ENCODE measurements around the gene CDKAL1.

CDKAL1 gene

DNA sequence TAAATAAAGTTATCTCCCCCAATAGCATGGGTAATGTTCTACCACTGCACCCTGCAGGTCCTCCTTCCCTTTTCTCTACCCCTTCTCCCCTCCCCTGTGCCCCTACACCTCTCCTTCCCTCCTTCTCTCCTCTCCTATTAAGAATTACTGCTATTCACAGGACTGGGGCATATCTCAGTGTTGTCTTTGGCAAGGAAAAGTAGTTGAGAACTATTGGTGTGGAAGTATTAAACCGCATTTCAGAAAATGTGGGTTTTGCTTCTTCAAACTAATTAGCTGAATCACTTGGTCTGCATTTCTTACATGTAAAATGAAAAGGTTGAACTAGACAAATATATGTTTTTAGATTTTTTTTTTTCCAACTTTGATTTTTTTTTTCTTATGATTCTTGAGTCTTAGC is 296.3 kb downstream of the CDKAL1 start:
- TF ChIP-seq RAD21 (IDR thresholded peaks at IDR 0.05; ENCODE audit: low read depth) (no peak), YY1 (IDR thresholded peaks at IDR 0.05; ENCODE audit: low read depth) (no peak), TCF12 (IDR thresholded peaks at IDR 0.05; ENCODE audit: low read depth) (no peak), NFIC (IDR thresholded peaks at IDR 0.05) (no peak), TEAD4 (IDR thresholded peaks at IDR 0.05) (no peak), ZBTB7A (IDR thresholded peaks at IDR 0.05; ENCODE audit: low read depth) (no peak)
- TF ChIP-seq, protein P1, sequence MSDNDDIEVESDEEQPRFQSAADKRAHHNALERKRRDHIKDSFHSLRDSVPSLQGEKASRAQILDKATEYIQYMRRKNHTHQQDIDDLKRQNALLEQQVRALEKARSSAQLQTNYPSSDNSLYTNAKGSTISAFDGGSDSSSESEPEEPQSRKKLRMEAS (IDR thresholded peaks at IDR 0.05): no peak
- TF ChIP-seq, protein P2, sequence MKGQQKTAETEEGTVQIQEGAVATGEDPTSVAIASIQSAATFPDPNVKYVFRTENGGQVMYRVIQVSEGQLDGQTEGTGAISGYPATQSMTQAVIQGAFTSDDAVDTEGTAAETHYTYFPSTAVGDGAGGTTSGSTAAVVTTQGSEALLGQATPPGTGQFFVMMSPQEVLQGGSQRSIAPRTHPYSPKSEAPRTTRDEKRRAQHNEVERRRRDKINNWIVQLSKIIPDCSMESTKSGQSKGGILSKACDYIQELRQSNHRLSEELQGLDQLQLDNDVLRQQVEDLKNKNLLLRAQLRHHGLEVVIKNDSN (IDR thresholded peaks at IDR 0.05): no peak

DNA sequence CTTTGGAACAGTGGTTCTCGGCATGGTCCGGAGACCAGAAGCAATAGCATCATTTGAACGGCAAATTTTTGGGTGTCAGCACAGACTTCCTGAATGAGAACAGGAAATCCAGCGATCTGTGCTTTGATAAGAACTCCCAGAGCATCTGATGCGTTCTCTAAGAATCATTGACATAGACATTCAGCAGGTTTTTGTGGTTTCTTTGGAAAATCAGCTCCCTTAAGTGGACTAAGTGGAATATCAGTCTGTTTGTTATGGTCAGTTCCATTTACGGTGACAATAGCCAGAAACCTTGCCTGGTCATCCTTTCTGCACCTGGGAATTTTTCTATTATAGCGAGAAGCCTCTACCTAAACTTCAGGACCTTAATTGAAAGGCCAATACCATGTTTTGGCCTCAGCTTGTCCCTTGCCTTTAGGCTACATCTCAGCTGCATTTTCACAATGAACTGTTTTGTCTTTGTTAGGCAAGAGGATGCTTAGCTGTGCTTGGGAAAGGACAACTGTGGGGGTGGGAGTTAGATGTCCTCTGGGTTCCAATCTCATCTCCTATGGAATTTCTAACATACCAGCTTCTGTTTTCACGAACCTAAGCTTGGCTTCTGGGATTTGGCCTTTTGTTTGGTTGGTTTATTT is 299.7 kb downstream of the CDKAL1 start:
- no peak for TF ChIP-seq CREB1 (IDR thresholded peaks at IDR 0.05; ENCODE audit: low read depth)
- TF ChIP-seq EGR1 (IDR thresholded peaks at IDR 0.05): no peak
- no peak for TF ChIP-seq ZBTB7A (IDR thresholded peaks at IDR 0.05; ENCODE audit: low read depth)
- no peak for TF ChIP-seq EP300 (IDR thresholded peaks at IDR 0.05; ENCODE audit: borderline replicate concordance)
- TF ChIP-seq TCF12 (IDR thresholded peaks at IDR 0.05; ENCODE audit: low read depth): no peak
- no peak for TF ChIP-seq YY1 (IDR thresholded peaks at IDR 0.05; ENCODE audit: low read depth)
- no peak for TF ChIP-seq TEAD4 (IDR thresholded peaks at IDR 0.05)
- TF ChIP-seq TAF1 (IDR thresholded peaks at IDR 0.05; ENCODE audit: low read depth): no peak

DNA sequence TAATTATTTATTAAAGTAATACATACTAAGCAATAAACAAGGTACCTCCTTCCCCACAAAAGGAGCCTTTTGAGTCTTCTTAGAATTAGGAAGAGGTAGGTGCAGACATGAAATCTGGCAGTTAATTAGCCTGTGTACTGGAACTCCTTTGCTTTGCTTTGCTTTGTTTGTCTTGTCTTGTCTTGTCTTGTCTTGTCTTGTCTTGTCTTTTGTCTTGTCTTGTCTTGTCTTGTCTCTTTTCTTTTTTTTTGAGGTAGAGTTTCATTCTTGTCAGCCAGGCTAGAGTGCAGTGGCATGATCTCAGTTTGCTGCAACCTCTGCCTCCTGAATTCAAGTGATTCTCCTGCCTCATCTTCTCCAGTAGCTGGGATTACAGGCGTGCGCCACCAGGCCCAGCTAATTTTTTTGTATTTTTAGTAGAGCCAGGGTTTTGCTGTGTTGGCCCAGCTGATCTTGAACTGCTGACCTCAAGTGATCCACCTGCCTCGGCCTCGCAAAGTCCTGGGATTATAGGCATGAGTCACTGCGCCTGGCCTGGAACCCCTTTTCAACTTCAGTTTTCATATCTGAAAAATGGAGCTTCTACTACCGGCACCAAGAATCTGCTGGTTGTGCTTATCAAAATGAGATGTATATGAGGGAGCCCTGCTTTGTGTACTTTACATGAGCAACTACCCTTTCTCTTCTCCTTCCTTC is 301.2 kb downstream of the CDKAL1 start:
- TF ChIP-seq, protein P2 (IDR thresholded peaks at IDR 0.05): no peak
- TF ChIP-seq NFIC (IDR thresholded peaks at IDR 0.05): no peak
- TF ChIP-seq EP300 (IDR thresholded peaks at IDR 0.05; ENCODE audit: borderline replicate concordance): no peak
- TF ChIP-seq FOXM1 (IDR thresholded peaks at IDR 0.05; ENCODE audit: borderline replicate concordance, low read depth): no peak
- TF ChIP-seq TCF12 (IDR thresholded peaks at IDR 0.05; ENCODE audit: low read depth): no peak
- TF ChIP-seq RAD21 (IDR thresholded peaks at IDR 0.05; ENCODE audit: low read depth): no peak
- TF ChIP-seq YY1 (IDR thresholded peaks at IDR 0.05; ENCODE audit: low read depth): no peak
- no peak for TF ChIP-seq CREB1 (IDR thresholded peaks at IDR 0.05; ENCODE audit: low read depth)
- no peak for TF ChIP-seq CEBPB (IDR thresholded peaks at IDR 0.05)
- TF ChIP-seq TEAD4 (IDR thresholded peaks at IDR 0.05): no peak
- TF ChIP-seq, protein P3, sequence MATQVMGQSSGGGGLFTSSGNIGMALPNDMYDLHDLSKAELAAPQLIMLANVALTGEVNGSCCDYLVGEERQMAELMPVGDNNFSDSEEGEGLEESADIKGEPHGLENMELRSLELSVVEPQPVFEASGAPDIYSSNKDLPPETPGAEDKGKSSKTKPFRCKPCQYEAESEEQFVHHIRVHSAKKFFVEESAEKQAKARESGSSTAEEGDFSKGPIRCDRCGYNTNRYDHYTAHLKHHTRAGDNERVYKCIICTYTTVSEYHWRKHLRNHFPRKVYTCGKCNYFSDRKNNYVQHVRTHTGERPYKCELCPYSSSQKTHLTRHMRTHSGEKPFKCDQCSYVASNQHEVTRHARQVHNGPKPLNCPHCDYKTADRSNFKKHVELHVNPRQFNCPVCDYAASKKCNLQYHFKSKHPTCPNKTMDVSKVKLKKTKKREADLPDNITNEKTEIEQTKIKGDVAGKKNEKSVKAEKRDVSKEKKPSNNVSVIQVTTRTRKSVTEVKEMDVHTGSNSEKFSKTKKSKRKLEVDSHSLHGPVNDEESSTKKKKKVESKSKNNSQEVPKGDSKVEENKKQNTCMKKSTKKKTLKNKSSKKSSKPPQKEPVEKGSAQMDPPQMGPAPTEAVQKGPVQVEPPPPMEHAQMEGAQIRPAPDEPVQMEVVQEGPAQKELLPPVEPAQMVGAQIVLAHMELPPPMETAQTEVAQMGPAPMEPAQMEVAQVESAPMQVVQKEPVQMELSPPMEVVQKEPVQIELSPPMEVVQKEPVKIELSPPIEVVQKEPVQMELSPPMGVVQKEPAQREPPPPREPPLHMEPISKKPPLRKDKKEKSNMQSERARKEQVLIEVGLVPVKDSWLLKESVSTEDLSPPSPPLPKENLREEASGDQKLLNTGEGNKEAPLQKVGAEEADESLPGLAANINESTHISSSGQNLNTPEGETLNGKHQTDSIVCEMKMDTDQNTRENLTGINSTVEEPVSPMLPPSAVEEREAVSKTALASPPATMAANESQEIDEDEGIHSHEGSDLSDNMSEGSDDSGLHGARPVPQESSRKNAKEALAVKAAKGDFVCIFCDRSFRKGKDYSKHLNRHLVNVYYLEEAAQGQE (IDR thresholded peaks at IDR 0.05; ENCODE audit: low read depth): no peak
- TF ChIP-seq ZBTB7A (IDR thresholded peaks at IDR 0.05; ENCODE audit: low read depth): no peak
- TF ChIP-seq EGR1 (IDR thresholded peaks at IDR 0.05): no peak
- no peak for TF ChIP-seq TAF1 (IDR thresholded peaks at IDR 0.05; ENCODE audit: low read depth)
- TF ChIP-seq, protein P1 (IDR thresholded peaks at IDR 0.05): no peak

DNA sequence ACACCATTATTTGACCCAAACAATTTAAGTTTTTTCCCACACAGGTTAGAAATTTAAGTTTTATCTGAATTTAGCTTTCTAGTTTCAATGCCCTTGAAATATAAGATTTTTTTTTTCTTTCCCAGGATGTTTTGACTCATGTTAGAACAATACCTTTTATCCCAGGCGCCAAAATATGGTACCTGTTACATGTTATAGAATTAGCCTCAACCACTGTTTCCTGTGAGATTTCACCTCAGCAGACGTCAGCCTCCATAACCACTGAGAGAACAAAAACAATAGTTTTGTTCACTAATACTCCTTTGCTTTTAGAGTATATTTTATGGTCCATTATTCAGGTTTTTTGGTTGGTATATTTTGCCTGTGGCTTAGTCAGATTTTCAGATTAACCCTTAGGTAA is 302.9 kb downstream of the CDKAL1 start:
- TF ChIP-seq TAF1 (IDR thresholded peaks at IDR 0.05; ENCODE audit: low read depth) (no peak), EP300 (IDR thresholded peaks at IDR 0.05; ENCODE audit: borderline replicate concordance) (no peak), YY1 (IDR thresholded peaks at IDR 0.05; ENCODE audit: low read depth) (no peak), EGR1 (IDR thresholded peaks at IDR 0.05) (no peak), FOXM1 (IDR thresholded peaks at IDR 0.05; ENCODE audit: borderline replicate concordance, low read depth) (no peak), CREB1 (IDR thresholded peaks at IDR 0.05; ENCODE audit: low read depth) (no peak), TCF12 (IDR thresholded peaks at IDR 0.05; ENCODE audit: low read depth) (no peak), RAD21 (IDR thresholded peaks at IDR 0.05; ENCODE audit: low read depth) (no peak), TEAD4 (IDR thresholded peaks at IDR 0.05) (no peak), ZBTB7A (IDR thresholded peaks at IDR 0.05; ENCODE audit: low read depth) (no peak), CEBPB (IDR thresholded peaks at IDR 0.05) (no peak), NFIC (IDR thresholded peaks at IDR 0.05) (no peak)
- TF ChIP-seq, protein P1 (IDR thresholded peaks at IDR 0.05): no peak
- TF ChIP-seq, protein P2 (IDR thresholded peaks at IDR 0.05): no peak
- TF ChIP-seq, protein P3 (IDR thresholded peaks at IDR 0.05; ENCODE audit: low read depth): no peak
